ENCODE results near the gene SH3BP5.

DNA sequence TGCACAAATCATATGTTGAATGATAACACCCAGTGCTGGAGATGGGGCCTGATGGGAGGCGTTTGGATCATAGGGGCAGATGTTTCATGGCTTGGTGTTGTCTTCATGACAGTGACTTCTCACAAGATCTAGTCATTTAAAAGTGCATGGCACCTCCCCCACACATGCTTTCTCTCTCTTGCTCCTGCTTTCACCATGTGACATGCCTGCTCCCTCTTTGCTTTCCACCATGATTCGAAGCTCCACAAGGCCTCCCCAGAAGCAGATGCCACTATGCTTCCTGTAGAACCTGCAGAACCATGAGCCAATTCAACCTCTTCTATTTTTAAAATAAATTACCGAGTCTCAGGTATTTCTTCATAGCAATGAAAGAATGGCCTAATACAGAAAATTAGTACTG is 17.8 kb upstream of the SH3BP5 start:
- TF ChIP-seq, protein P1, sequence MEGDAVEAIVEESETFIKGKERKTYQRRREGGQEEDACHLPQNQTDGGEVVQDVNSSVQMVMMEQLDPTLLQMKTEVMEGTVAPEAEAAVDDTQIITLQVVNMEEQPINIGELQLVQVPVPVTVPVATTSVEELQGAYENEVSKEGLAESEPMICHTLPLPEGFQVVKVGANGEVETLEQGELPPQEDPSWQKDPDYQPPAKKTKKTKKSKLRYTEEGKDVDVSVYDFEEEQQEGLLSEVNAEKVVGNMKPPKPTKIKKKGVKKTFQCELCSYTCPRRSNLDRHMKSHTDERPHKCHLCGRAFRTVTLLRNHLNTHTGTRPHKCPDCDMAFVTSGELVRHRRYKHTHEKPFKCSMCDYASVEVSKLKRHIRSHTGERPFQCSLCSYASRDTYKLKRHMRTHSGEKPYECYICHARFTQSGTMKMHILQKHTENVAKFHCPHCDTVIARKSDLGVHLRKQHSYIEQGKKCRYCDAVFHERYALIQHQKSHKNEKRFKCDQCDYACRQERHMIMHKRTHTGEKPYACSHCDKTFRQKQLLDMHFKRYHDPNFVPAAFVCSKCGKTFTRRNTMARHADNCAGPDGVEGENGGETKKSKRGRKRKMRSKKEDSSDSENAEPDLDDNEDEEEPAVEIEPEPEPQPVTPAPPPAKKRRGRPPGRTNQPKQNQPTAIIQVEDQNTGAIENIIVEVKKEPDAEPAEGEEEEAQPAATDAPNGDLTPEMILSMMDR (conservative IDR thresholded peaks at IDR 0.05 in 1 of 2, IDR thresholded peaks at IDR 0.05 in 1 of 2; ENCODE audit: extremely low read depth in 1 of 2, insufficient read depth in 1 of 2, low read depth in 1 of 2, low read length in 2 of 2) = no peak
- TF ChIP-seq EZH2 (IDR thresholded peaks at IDR 0.05; ENCODE audit: borderline replicate concordance, low read length) = no peak

Data from mammary epithelial cell (primary cell).